ENCODE results near the gene SGIP1. TPM values are rescaled to one million over a fixed set of nuclear protein-coding genes. Genes with fewer than 3 reads are reported as not detected.
"Not testable (repeated sequence)": the region's sequence is repeated elsewhere in the genome, so short reads cannot be mapped to it uniquely, and the experiment has no call there.

SGIP1 gene
- polyA plus RNA-seq, 4 donors: 10.3 to 17.9 (median 14.8) TPM

- not testable (repeated sequence) for DNase-seq (ENCODE audit: low read depth in 4 of 4, low spot score in 3 of 4)
These were observed 261.9 kb downstream of the SGIP1 start for GRCh38 chr1:66795839-66796238.

Other genes with a start within 250 kb of the SGIP1 start
- gene DYNLT5, start 218.3 kb downstream of the SGIP1 start, polyA plus RNA-seq (ENCODE audit: insufficient read length in 4 of 4): 1 to 10 TPM; 1.4 to 2.7 (median 1.9) TPM

All from left renal pelvis (tissue), 4 donors.